H1 (cell line): ENCODE results near the gene SLC1A2. TPM values are rescaled to one million over a fixed set of nuclear protein-coding genes. Genes with fewer than 3 reads are reported as not detected.

Source experiments
- RAD21 ChIP-seq, 2 experiments: IDR thresholded peaks in 1 of 2; conservative IDR thresholded peaks in 1 of 2; 2 replicates each; pipeline ENCODE4 v1.6.1; 2011; ENCODE audit warnings: low read depth in 2 of 2, low read length in 2 of 2, improper control_type of control experiment in 1 of 2, inconsistent platforms in 1 of 2, mild to moderate bottlenecking in 1 of 2, moderate library complexity in 1 of 2
- polyA plus RNA-seq, 7 experiments: library from polyadenylated mRNA; depleted of rRNA in 3 of 7; stranded (reverse) in 5 of 7; unstranded in 2 of 7; fragments of >200 nt in 5 of 7; fragments of 200-250 nt in 2 of 7; gene quantifications; 1 replicate in 5 of 7; 2 replicates in 1 of 7; 4 replicates in 1 of 7; pipeline versions ENCODE4 v1.2.1 to v1.2.3, GENCODE V29; 2011 to 2013; ENCODE audit warnings: missing spikeins in 2 of 7, mixed read lengths in 2 of 7
- total RNA-seq: library from RNA; stranded (reverse); fragmentation: NEBNext Ultra II Directional; extraction: Animal tissue kit (Norgen Biotek cat#: 25700); gene quantifications from 2 replicates; pipeline ENCODE4 v1.2.1, GENCODE V29; 2021

SLC1A2 gene
- total and polyA plus RNA-seq, 2 of the 8 experiments (the other 6 are each of a cell fraction or from before 2014, with no cell fraction given), result 0.57 to 1.2 TPM

DNA sequence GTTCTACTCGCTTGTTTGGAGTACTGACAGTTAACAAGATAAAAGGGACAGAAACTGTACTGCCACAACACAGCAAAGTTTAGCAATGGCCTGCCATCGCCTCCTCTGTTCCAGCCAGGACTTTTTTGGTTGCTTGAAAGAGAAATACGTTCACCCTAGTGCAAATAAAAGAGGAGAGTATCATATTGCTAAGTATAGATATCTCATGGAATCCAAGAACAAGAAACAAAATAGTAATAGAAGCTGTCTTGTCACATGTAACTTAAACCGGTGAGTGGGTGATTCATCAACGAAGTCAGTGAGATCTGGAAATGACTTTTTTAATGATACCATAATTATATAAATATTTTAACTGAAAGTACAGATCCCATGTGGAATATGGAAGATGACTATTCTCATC, 35.4 kb downstream of the SLC1A2 start (continued):
- TF ChIP-seq RAD21 (IDR thresholded peaks at IDR 0.05 in 1 of 2, conservative IDR thresholded peaks at IDR 0.05 in 1 of 2; ENCODE audit: low read depth in 2 of 2, low read length in 2 of 2), result no peak
